Lower lobe of right lung (tissue), 2 donors: ENCODE data around the gene PDE11A. TPM values are rescaled to one million over a fixed set of nuclear protein-coding genes. Genes with fewer than 3 reads are reported as not detected.

Experiments
- ATAC-seq, 2 donors: fragments of 200-7000 bp; cut with Tn5 transposase; one replicate each; pipeline ENCODE4 v1.9.1; 2020 to 2022; ENCODE audit warnings: mild to moderate bottlenecking in 2 of 2, moderate library complexity in 2 of 2
- DNase-seq: peaks from one replicate; pipeline ENCODE4 v3.0.0-alpha.2; 2020
- H3K27ac ChIP-seq: fragments of 200-600 bp; one replicate; pipeline ENCODE4 v1.8.0; 2022
- H3K27me3 ChIP-seq: fragments of 200-600 bp; one replicate; pipeline ENCODE4 v1.8.0; 2022; ENCODE audit warnings: low read depth
- H3K36me3 ChIP-seq: fragments of 200-600 bp; one replicate; pipeline ENCODE4 v1.8.0; 2022; ENCODE audit warnings: mild to moderate bottlenecking
- H3K4me1 ChIP-seq: fragments of 200-600 bp; one replicate; pipeline ENCODE4 v1.8.0; 2022
- H3K4me3 ChIP-seq: fragments of 200-600 bp; one replicate; pipeline ENCODE4 v1.8.0; 2022; ENCODE audit warnings: mild to moderate bottlenecking
- H3K9me3 ChIP-seq: fragments of 200-600 bp; one replicate; pipeline ENCODE4 v1.8.0; 2022
- CTCF ChIP-seq: fragments of 200-600 bp; IDR thresholded peaks from one replicate; pipeline ENCODE4 v1.8.0; 2022; ENCODE audit warnings: antibody characterized with exemption, mild to moderate bottlenecking
- intact Hi-C: fragments of 100-400 bp; cut with DNase I; formaldehyde crosslinking; loops from one replicate; pipeline ENCODE4 v1.11.0; 2022
- total RNA-seq: library from RNA; stranded (reverse); fragmentation: NEBNext Ultra II Directional; extraction: Animal tissue kit (Norgen Biotek cat#: 25700); gene quantifications from one replicate; pipeline ENCODE4 v1.2.1, GENCODE V29; 2021
- donor health status: DM: no; HTN: yes; CAD: no; lungs with severe emphysema.

The PDE11A gene
- total RNA-seq, 1 donor from 2014 or later, result 0.27 TPM

- ATAC-seq (no peak), DNase-seq (no peak)
- no peak overlapping the region for H3K27ac ChIP-seq
- H3K4me1 ChIP-seq, result no peaks in the 10 kb centered on the region
- no peak for TF ChIP-seq CTCF
- H3K9me3 ChIP-seq, result no peaks in the 10 kb centered on the region
- no peak overlapping the region for H3K4me3 ChIP-seq
- H3K27me3 ChIP-seq, result peaks cover 3% of the 10 kb centered on the region
- no peaks in the 10 kb centered on the region for H3K36me3 ChIP-seq
- intact Hi-C loops, result no loop called here
Measured at GRCh38 chr2:177658309-177658708, 414.3 kb downstream of the PDE11A start.

GRCh38 chr2:177651833-177652232 is 420.7 kb downstream of the PDE11A start:
- no peak for TF ChIP-seq CTCF
- H3K36me3 ChIP-seq, result no peaks in the 10 kb centered on the region
- intact Hi-C loops, result no loop called here
- no peak for DNase-seq
- ATAC-seq, result no peak
- H3K4me3 ChIP-seq, result no peak overlapping the region
- H3K27me3 ChIP-seq, result peaks cover 3% of the 10 kb centered on the region
- H3K4me1 ChIP-seq, result no peaks in the 10 kb centered on the region
- no peaks in the 10 kb centered on the region for H3K9me3 ChIP-seq
- H3K27ac ChIP-seq, result no peak overlapping the region

GRCh38 chr2:177649568-177650518 is 422.7 kb downstream of the PDE11A start:
- no peak overlapping the region for H3K27ac ChIP-seq
- H3K9me3 ChIP-seq, result no peaks in the 10 kb centered on the region
- intact Hi-C loops, result no loop called here
- no peaks in the 10 kb centered on the region for H3K27me3 ChIP-seq
- no peak overlapping the region for H3K4me3 ChIP-seq
- H3K4me1 ChIP-seq, result no peaks in the 10 kb centered on the region
- H3K36me3 ChIP-seq, result no peaks in the 10 kb centered on the region
- no peak for TF ChIP-seq CTCF
- ATAC-seq (no peak), DNase-seq (no peak)

GRCh38 chr2:177646791-177647190 is 425.8 kb downstream of the PDE11A start:
- Histone ChIP-seq H3K4me1 (no peaks in the 10 kb centered on the region), H3K36me3 (no peaks in the 10 kb centered on the region), H3K27me3 (no peaks in the 10 kb centered on the region), H3K4me3 (no peak overlapping the region), H3K9me3 (no peaks in the 10 kb centered on the region), H3K27ac (no peak overlapping the region)
- intact Hi-C loops, result no loop called here
- no peak for ATAC-seq
- TF ChIP-seq CTCF, result no peak
- no peak for DNase-seq

- H3K4me3 ChIP-seq, result no peak overlapping the region
- no peaks in the 10 kb centered on the region for H3K36me3 ChIP-seq
- H3K27ac ChIP-seq, result no peak overlapping the region
- no peak for TF ChIP-seq CTCF
- H3K4me1 ChIP-seq, result no peaks in the 10 kb centered on the region
- DNase-seq (no peak), ATAC-seq (no peak)
- no peaks in the 10 kb centered on the region for H3K27me3 ChIP-seq
- H3K9me3 ChIP-seq, result no peaks in the 10 kb centered on the region
- intact Hi-C loops, result no loop called here
Measured at GRCh38 chr2:177646241-177646640, 426.3 kb downstream of the PDE11A start.
